OCI-LY7 (cell line): ENCODE results near the gene CATSPERZ. TPM values are rescaled to one million over a fixed set of nuclear protein-coding genes. Genes with fewer than 3 reads are reported as not detected.

Source experiments
- BruUV-seq: library from RNA; stranded (reverse); fragments of 400-500 nt; replicated peaks from 2 replicates; lab custom pipeline; 2021; lab: Mats Ljungman, UMichigan
- CTCF ChIA-PET: fragments of 300-600 bp; sonication (Branson Sonifier 250); formaldehyde crosslinking; loops from one replicate; lab custom pipeline; 2022; ENCODE audit warnings: antibody characterized with exemption; ENCODE audit not compliant: unreplicated experiment; lab: Charles Lee
- POLR2A ChIA-PET: fragments of 300-600 bp; sonication (Branson Sonifier 250); formaldehyde crosslinking; loops from one replicate; lab custom pipeline; 2022; ENCODE audit warnings: antibody characterized with exemption; lab: Charles Lee
- DNase-seq: peaks from one replicate; pipeline ENCODE4 v3.0.0-alpha.2; 2015; ENCODE audit warnings: low spot score
- H2AFZ ChIP-seq: fragments of 200-600 bp; sonication (generic), shearing (Covaris generic); 2 replicates; pipeline ENCODE4 v1.6.1; 2014; ENCODE audit warnings: mild to moderate bottlenecking, antibody characterized with exemption, low read length, moderate library complexity
- H3K27ac ChIP-seq: fragments of 200-600 bp; sonication (generic); 2 replicates; pipeline ENCODE4 v1.5.1; 2014; ENCODE audit warnings: mixed run types, low read depth, mild to moderate bottlenecking, moderate library complexity, low read length, inconsistent platforms; ENCODE audit not compliant: poor library complexity, severe bottlenecking
- H3K36me3 ChIP-seq: fragments of 200-600 bp; sonication (generic); 2 replicates; pipeline ENCODE4 v1.6.1; 2014; ENCODE audit warnings: mild to moderate bottlenecking, antibody characterized with exemption, low read length, moderate library complexity, mixed read lengths; ENCODE audit not compliant: insufficient read depth
- H3K4me1 ChIP-seq: fragments of 200-600 bp; sonication (generic); 2 replicates; pipeline ENCODE4 v1.5.1; 2014; ENCODE audit warnings: mild to moderate bottlenecking, low read length; ENCODE audit not compliant: insufficient read depth, poor library complexity, severe bottlenecking
- H3K4me2 ChIP-seq: fragments of 200-600 bp; sonication (generic); 2 replicates; pipeline ENCODE4 v1.6.1; 2014; ENCODE audit warnings: mild to moderate bottlenecking, low read length
- H3K4me3 ChIP-seq: fragments of 200-600 bp; sonication (generic); 2 replicates; pipeline ENCODE4 v1.5.1; 2014; ENCODE audit warnings: mild to moderate bottlenecking, low read depth, low read length; ENCODE audit not compliant: poor library complexity, severe bottlenecking
- H3K79me2 ChIP-seq: fragments of 200-600 bp; sonication (generic); 2 replicates; pipeline ENCODE4 v1.6.1; 2016; ENCODE audit warnings: low read depth, mild to moderate bottlenecking, low read length, moderate library complexity, mixed read lengths; ENCODE audit not compliant: insufficient read depth
- H3K9me2 ChIP-seq: fragments of 200-600 bp; sonication (generic); 2 replicates; pipeline ENCODE4 v1.6.1; 2016; ENCODE audit warnings: mild to moderate bottlenecking, low read length, mixed read lengths; ENCODE audit not compliant: insufficient read depth
- H3K9me3 ChIP-seq: fragments of 200-600 bp; sonication (generic); 2 replicates; pipeline ENCODE4 v1.6.1; 2014; ENCODE audit warnings: mild to moderate bottlenecking, mixed run types, low read length, mixed read lengths
- H4K20me1 ChIP-seq: fragments of 200-600 bp; sonication (generic); 2 replicates; pipeline ENCODE4 v1.6.1; 2014; ENCODE audit warnings: mild to moderate bottlenecking, antibody characterized with exemption, low read length, moderate library complexity, mixed read lengths; ENCODE audit not compliant: insufficient read depth
- EZH2phosphoT487 ChIP-seq: fragments of 200-600 bp; sonication (generic); IDR thresholded peaks from 2 replicates; pipeline ENCODE4 v1.6.1; 2018; ENCODE audit warnings: low read depth, borderline replicate concordance, mild to moderate bottlenecking, mixed run types, antibody characterized with exemption, low read length, moderate library complexity, mixed read lengths
- intact Hi-C: fragments of 100-400 bp; cut with micrococcal nuclease; formaldehyde crosslinking; loops from one replicate; pipeline ENCODE4 v1.10.0; 2022; ENCODE audit not compliant: unreplicated experiment
- total RNA-seq, 2 experiments: library from RNA; depleted of rRNA in 1 of 2; stranded (reverse); fragments of >200 nt in 1 of 2; shearing (Covaris generic) in 1 of 2; gene quantifications; 2 replicates each; pipeline ENCODE4 v1.2.3, GENCODE V29; 2014 to 2022
- TF ChIP-seq, protein P1 (sequence below): fragments of 200-600 bp; sonication (generic); conservative IDR thresholded peaks from 2 replicates; pipeline ENCODE4 v1.5.1; 2014; ENCODE audit warnings: mild to moderate bottlenecking, antibody characterized with exemption, low read length, moderate library complexity, mixed read lengths

CATSPERZ gene
- total RNA-seq, 2 experiments from 2014 or later: 0.38 TPM; not detected in 1

DNA sequence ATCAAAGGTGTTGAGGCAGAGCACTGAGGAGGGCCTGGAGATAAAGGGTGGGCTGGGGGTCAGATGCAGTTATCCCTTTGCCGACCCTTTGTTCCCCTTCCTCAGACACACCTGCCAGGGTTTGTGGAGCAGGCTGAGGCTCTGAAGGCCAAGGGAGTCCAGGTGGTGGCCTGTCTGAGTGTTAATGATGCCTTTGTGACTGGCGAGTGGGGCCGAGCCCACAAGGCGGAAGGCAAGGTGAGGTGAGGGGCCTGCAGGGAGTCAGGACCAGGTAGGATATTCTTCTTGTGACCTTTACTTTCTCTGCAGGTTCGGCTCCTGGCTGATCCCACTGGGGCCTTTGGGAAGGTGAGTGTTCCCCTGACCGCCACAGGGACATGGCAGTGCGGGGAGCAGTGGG is 20.4 kb downstream of the CATSPERZ start:
- intact Hi-C loops: no loop called here
- H4K20me1 ChIP-seq: no peaks in the 10 kb centered on the region
- H3K4me1 ChIP-seq: peaks cover 23% of the 10 kb centered on the region
- no peak for DNase-seq
- no peak overlapping the region for H2AFZ ChIP-seq
- peaks cover 17% of the 10 kb centered on the region; the same call in 1 of the 2 replicates for H3K79me2 ChIP-seq
- H3K4me2 ChIP-seq: peak overlapping the region; percentile 9; the same call in 1 of the 2 replicates
- no peak overlapping the region for H3K27ac ChIP-seq
- TF ChIP-seq, protein P1, sequence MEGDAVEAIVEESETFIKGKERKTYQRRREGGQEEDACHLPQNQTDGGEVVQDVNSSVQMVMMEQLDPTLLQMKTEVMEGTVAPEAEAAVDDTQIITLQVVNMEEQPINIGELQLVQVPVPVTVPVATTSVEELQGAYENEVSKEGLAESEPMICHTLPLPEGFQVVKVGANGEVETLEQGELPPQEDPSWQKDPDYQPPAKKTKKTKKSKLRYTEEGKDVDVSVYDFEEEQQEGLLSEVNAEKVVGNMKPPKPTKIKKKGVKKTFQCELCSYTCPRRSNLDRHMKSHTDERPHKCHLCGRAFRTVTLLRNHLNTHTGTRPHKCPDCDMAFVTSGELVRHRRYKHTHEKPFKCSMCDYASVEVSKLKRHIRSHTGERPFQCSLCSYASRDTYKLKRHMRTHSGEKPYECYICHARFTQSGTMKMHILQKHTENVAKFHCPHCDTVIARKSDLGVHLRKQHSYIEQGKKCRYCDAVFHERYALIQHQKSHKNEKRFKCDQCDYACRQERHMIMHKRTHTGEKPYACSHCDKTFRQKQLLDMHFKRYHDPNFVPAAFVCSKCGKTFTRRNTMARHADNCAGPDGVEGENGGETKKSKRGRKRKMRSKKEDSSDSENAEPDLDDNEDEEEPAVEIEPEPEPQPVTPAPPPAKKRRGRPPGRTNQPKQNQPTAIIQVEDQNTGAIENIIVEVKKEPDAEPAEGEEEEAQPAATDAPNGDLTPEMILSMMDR: no peak
- TF ChIP-seq EZH2phosphoT487: no peak
- BruUV-seq: no TSS peak
- ChIA-PET CTCF (no interaction called here), POLR2A (no interaction called here)
- H3K36me3 ChIP-seq: peaks cover 54% of the 10 kb centered on the region
- no peaks in the 10 kb centered on the region for H3K9me2 ChIP-seq
- H3K4me3 ChIP-seq: no peak overlapping the region
- no peaks in the 10 kb centered on the region for H3K9me3 ChIP-seq

DNA sequence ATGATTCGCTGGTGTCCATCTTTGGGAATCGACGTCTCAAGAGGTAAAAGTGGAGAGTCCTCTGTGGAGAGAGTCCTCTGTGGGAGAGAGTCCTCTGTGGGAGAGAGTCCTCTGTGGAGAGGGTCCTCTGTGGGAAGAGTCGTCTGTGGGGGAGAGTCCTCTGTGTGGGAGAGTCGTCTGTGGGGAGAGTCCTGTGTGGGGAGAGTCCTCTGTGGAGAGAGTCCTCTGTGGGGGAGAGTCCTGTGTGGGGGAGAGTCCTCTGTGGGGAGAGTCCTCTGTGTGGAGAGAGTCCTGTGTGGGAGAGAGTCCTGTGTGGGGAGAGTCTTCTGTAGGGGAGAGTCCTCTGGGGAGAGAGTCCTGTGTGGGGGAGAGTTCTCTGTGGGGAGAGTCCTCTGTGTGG is 20.9 kb downstream of the CATSPERZ start:
- DNase-seq: no peak
- TF ChIP-seq, protein P1: no peak
- no peak for TF ChIP-seq EZH2phosphoT487
- ChIA-PET POLR2A (no interaction called here), CTCF (no interaction called here)
- Histone ChIP-seq H3K9me2 (no peaks in the 10 kb centered on the region), H4K20me1 (no peaks in the 10 kb centered on the region), H2AFZ (no peak overlapping the region), H3K4me1 (peaks cover 18% of the 10 kb centered on the region), H3K4me2 (no peak overlapping the region), H3K27ac (no peak overlapping the region), H3K79me2 (peaks cover 17% of the 10 kb centered on the region; the same call in 1 of the 2 replicates), H3K4me3 (no peak overlapping the region), H3K9me3 (no peaks in the 10 kb centered on the region), H3K36me3 (peaks cover 49% of the 10 kb centered on the region)
- BruUV-seq: no TSS peak
- intact Hi-C loops: no loop called here

DNA sequence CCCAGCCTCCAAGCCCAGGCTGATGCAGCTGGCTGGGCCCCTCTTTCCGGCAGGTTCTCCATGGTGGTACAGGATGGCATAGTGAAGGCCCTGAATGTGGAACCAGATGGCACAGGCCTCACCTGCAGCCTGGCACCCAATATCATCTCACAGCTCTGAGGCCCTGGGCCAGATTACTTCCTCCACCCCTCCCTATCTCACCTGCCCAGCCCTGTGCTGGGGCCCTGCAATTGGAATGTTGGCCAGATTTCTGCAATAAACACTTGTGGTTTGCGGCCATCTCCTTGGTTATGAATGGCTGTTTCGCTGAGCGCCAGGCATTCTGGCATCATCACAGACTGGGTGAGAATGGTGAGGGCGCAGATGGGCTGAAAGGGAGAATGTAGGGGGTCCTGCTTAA is 21.4 kb downstream of the CATSPERZ start:
- DNase-seq: no peak
- BruUV-seq: no TSS peak
- peaks cover 13% of the 10 kb centered on the region for H3K4me1 ChIP-seq
- ChIA-PET POLR2A (interaction anchor here (0.6 kb wide), 1 partner anchor 21 kb away, joined by 5 read pairs; no protein-coding TSS in a partner anchor), CTCF (no interaction called here)
- intact Hi-C loops: no loop called here
- H3K9me3 ChIP-seq: no peaks in the 10 kb centered on the region
- H4K20me1 ChIP-seq: no peaks in the 10 kb centered on the region
- H3K4me2 ChIP-seq: no peak overlapping the region
- no peak overlapping the region for H3K4me3 ChIP-seq
- TF ChIP-seq EZH2phosphoT487: no peak
- TF ChIP-seq, protein P1: no peak
- no peak overlapping the region for H2AFZ ChIP-seq
- H3K27ac ChIP-seq: no peak overlapping the region
- peaks cover 44% of the 10 kb centered on the region; the same call in 1 of the 2 replicates for H3K36me3 ChIP-seq
- no peaks in the 10 kb centered on the region for H3K9me2 ChIP-seq
- H3K79me2 ChIP-seq: peaks cover 17% of the 10 kb centered on the region; the same call in 1 of the 2 replicates
